ENCODE results near the gene ABLIM1. TPM values are rescaled to one million over a fixed set of nuclear protein-coding genes. Genes with fewer than 3 reads are reported as not detected.

ABLIM1 gene
- total RNA-seq, 1 experiment from 2014 or later = 79.3 TPM

DNA sequence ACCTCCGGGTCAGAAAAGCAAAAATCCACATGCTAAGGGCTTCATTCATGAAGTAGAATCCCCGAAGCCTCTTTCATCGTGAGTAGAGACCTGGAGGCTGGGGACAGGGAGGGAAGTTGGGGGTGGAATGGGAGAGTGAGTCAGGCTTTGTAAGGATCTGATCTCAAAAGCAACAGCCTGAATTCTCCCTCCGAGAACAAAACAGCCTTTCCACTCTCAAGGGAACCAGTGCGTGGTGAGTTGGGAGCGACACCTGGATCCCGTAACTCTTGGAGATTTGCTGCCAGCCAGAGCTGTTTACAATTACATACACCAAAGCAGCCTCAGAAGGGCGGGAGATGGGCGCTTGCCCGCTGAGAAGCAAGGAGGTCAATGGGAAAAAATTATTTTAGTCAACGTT lies 264.6 kb downstream of the ABLIM1 start:
- Histone ChIP-seq H3K27me3 (replicated peaks; ENCODE audit: control insufficient read depth, insufficient read depth, low read length) (no peaks in the 10 kb centered on the region), H3K4me3 (ENCODE audit: low read depth, low read length) (no peak overlapping the region), H3K36me3 (ENCODE audit: control insufficient read depth, insufficient read depth, low read length) (no peaks in the 10 kb centered on the region), H3K4me1 (no peaks in the 10 kb centered on the region), H3K9me3 (no peaks in the 10 kb centered on the region)
- no peak overlapping the region for H3K4me3 Mint-ChIP-seq (ENCODE audit: unreplicated experiment)
- intact Hi-C loops (cut with micrococcal nuclease; ENCODE audit: unreplicated experiment) = no loop called here
- DNase-seq = no peak
- POLR2A ChIA-PET = no interaction called here
- CTCF ChIA-PET = no interaction called here
- no peaks in the 10 kb centered on the region for H3K4me1 Mint-ChIP-seq (ENCODE audit: low read depth, unreplicated experiment)
- H3K27ac Mint-ChIP-seq (ENCODE audit: unreplicated experiment) = no peak overlapping the region
- no TSS peak for BruUV-seq (replicated peaks)
- no peaks in the 10 kb centered on the region for H3K36me3 Mint-ChIP-seq (ENCODE audit: insufficient read depth, unreplicated experiment)
- no peaks in the 10 kb centered on the region for H3K27me3 Mint-ChIP-seq (ENCODE audit: insufficient read depth, unreplicated experiment)
- no peak for TF ChIP-seq CTCF (IDR thresholded peaks at IDR 0.05; ENCODE audit: insufficient read depth in 1 of 2, low read depth in 1 of 2, low read length in 1 of 2, severe bottlenecking in 1 of 2, unreplicated experiment in 1 of 2)
- H3K9me3 Mint-ChIP-seq (ENCODE audit: unreplicated experiment) = no peaks in the 10 kb centered on the region

DNA sequence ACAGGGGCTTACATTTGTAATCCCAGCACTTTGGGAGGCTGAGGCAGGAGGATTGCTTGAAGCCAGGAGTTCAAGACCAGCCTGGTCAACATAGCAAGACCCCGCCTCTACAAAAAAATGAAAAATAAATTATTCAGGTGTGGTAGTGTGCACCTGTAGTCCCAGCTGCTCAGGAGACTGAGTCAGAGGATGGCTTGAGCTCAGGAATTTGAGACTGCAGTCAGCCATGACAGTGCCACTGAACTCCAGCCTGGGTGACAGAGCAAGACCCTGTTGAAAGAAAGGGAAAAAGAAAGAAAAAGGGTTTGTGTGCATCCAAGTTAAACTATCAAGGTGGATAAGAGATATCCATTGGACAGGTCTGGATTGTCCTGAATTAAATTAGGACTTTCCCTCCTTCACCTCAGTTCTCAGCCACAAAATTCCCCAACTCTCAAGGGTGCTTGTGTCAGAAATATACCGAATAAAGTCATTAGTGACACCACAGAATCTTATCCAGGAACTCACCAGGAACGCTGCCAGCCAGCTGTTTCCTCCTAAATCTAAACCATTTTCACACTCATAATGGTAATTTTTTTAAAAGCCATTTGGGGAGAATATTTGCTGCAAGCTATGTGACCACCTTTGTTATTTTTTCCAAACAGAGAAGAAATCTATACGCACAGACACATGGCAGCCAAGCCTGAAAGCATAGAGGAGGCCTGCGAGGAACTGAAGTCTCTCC lies 265.8 kb downstream of the ABLIM1 start:
- Mint-ChIP-seq H3K4me1 (ENCODE audit: low read depth, unreplicated experiment) (no peaks in the 10 kb centered on the region), H3K36me3 (ENCODE audit: insufficient read depth, unreplicated experiment) (no peaks in the 10 kb centered on the region), H3K27ac (ENCODE audit: unreplicated experiment) (no peak overlapping the region), H3K9me3 (ENCODE audit: unreplicated experiment) (no peaks in the 10 kb centered on the region), H3K27me3 (ENCODE audit: insufficient read depth, unreplicated experiment) (no peaks in the 10 kb centered on the region), H3K4me3 (ENCODE audit: unreplicated experiment) (no peak overlapping the region)
- ChIA-PET POLR2A (no interaction called here), CTCF (no interaction called here)
- Histone ChIP-seq H3K36me3 (ENCODE audit: control insufficient read depth, insufficient read depth, low read length) (no peaks in the 10 kb centered on the region), H3K4me1 (no peaks in the 10 kb centered on the region), H3K4me3 (ENCODE audit: low read depth, low read length) (no peak overlapping the region), H3K9me3 (no peaks in the 10 kb centered on the region), H3K27me3 (replicated peaks; ENCODE audit: control insufficient read depth, insufficient read depth, low read length) (no peaks in the 10 kb centered on the region)
- BruUV-seq (replicated peaks) = no TSS peak
- TF ChIP-seq CTCF (IDR thresholded peaks at IDR 0.05; ENCODE audit: insufficient read depth in 1 of 2, low read depth in 1 of 2, low read length in 1 of 2, severe bottlenecking in 1 of 2, unreplicated experiment in 1 of 2) = no peak
- intact Hi-C loops (cut with micrococcal nuclease; ENCODE audit: unreplicated experiment) = no loop called here
- no peak for DNase-seq

- H3K27me3 Mint-ChIP-seq (ENCODE audit: insufficient read depth, unreplicated experiment) = no peaks in the 10 kb centered on the region
- H3K4me1 Mint-ChIP-seq (ENCODE audit: low read depth, unreplicated experiment) = no peaks in the 10 kb centered on the region
- Histone ChIP-seq H3K36me3 (ENCODE audit: control insufficient read depth, insufficient read depth, low read length) (no peaks in the 10 kb centered on the region), H3K4me1 (no peaks in the 10 kb centered on the region), H3K9me3 (no peaks in the 10 kb centered on the region), H3K4me3 (ENCODE audit: low read depth, low read length) (no peak overlapping the region), H3K27me3 (replicated peaks; ENCODE audit: control insufficient read depth, insufficient read depth, low read length) (no peaks in the 10 kb centered on the region)
- DNase-seq = no peak
- H3K4me3 Mint-ChIP-seq (ENCODE audit: unreplicated experiment) = no peak overlapping the region
- ChIA-PET CTCF (no interaction called here), POLR2A (no interaction called here)
- no peak for TF ChIP-seq CTCF (IDR thresholded peaks at IDR 0.05; ENCODE audit: insufficient read depth in 1 of 2, low read depth in 1 of 2, low read length in 1 of 2, severe bottlenecking in 1 of 2, unreplicated experiment in 1 of 2)
- BruUV-seq (replicated peaks) = no TSS peak
- intact Hi-C loops (cut with micrococcal nuclease; ENCODE audit: unreplicated experiment) = no loop called here
- no peak overlapping the region for H3K27ac Mint-ChIP-seq (ENCODE audit: unreplicated experiment)
- H3K36me3 Mint-ChIP-seq (ENCODE audit: insufficient read depth, unreplicated experiment) = no peaks in the 10 kb centered on the region
- H3K9me3 Mint-ChIP-seq (ENCODE audit: unreplicated experiment) = no peaks in the 10 kb centered on the region
Measured at GRCh38 chr10:114391599-114391998, 266.5 kb downstream of the ABLIM1 start.
